GM10847 (cell line): Measurements from ENCODE around the gene TM9SF1.

Experiments used
- POLR2A ChIP-seq: IDR thresholded peaks from 2 replicates; pipeline ENCODE4 v1.6.1; 2011; ENCODE audit not compliant: insufficient read length; ENCODE audit errors: extremely low read depth

TM9SF1 gene

GRCh38 chr14:24195186-24196070, at the start of gene TM9SF1:
TM9SF1 (minus strand) TSS chr14:24195441; CDS start chr14:24195019, 422 bp downstream.
- peak; percentile 56 for TF ChIP-seq POLR2A

- TF ChIP-seq POLR2A = no peak
Measured at GRCh38 chr14:24243336-24243836, 48.1 kb upstream of the TM9SF1 start.

GRCh38 chr14:24241829-24242443, 46.7 kb upstream of the TM9SF1 start:
- TF ChIP-seq POLR2A = no peak

GRCh38 chr14:24240110-24240918, 45.1 kb upstream of the TM9SF1 start:
- no peak for TF ChIP-seq POLR2A

- TF ChIP-seq POLR2A = no peak
Measured at GRCh38 chr14:24238527-24239037, 43.3 kb upstream of the TM9SF1 start.

- TF ChIP-seq POLR2A = no peak
Measured at GRCh38 chr14:24238123-24238522, 42.9 kb upstream of the TM9SF1 start.

- TF ChIP-seq POLR2A = no peak
Measured at GRCh38 chr14:24237463-24237955, 42.3 kb upstream of the TM9SF1 start.

- TF ChIP-seq POLR2A = no peak
Measured at GRCh38 chr14:24236689-24237462, 41.6 kb upstream of the TM9SF1 start.

GRCh38 chr14:24235804-24236688, 40.8 kb upstream of the TM9SF1 start:
- no peak for TF ChIP-seq POLR2A

- no peak for TF ChIP-seq POLR2A
Measured at GRCh38 chr14:24234095-24235005, 39.1 kb upstream of the TM9SF1 start.

GRCh38 chr14:24233538-24233866, 38.3 kb upstream of the TM9SF1 start:
- no peak for TF ChIP-seq POLR2A

GRCh38 chr14:24232645-24233537, 37.6 kb upstream of the TM9SF1 start, which contains the start of gene GMPR2:
GMPR2 (plus strand) TSS chr14:24232929; CDS start chr14:24233254, 325 bp downstream.
- no peak for TF ChIP-seq POLR2A
